GM18519 (cell line): ENCODE results near the gene USP6NL.
"Not testable (repeated sequence)": the region's sequence is repeated elsewhere in the genome, so short reads cannot be mapped to it uniquely, and the experiment has no call there.

Source experiments
- ATAC-seq: cut with Tn5 transposase; IDR thresholded peaks from one replicate; pipeline ENCODE4 v1.9.1; 2021; ENCODE audit warnings: mild to moderate bottlenecking, moderate library complexity; ENCODE audit not compliant: unreplicated experiment, low FRiP score

USP6NL gene

GRCh38 chr10:11454160-11454559, 157.3 kb downstream of the USP6NL start:
- no peak for ATAC-seq

GRCh38 chr10:11451640-11452260, 159.7 kb downstream of the USP6NL start:
- ATAC-seq = no peak

- ATAC-seq = no peak
These were observed 161.0 kb downstream of the USP6NL start for GRCh38 chr10:11450427-11450826.

GRCh38 chr10:11449761-11450160, 161.7 kb downstream of the USP6NL start:
- no peak for ATAC-seq

GRCh38 chr10:11448545-11449244, 162.8 kb downstream of the USP6NL start:
- ATAC-seq = peak; percentile 84

GRCh38 chr10:11448190-11448544, 163.3 kb downstream of the USP6NL start:
- ATAC-seq = peak; percentile 50

- no peak for ATAC-seq
These were observed 163.9 kb downstream of the USP6NL start for GRCh38 chr10:11447586-11447985.

- no peak for ATAC-seq
These were observed 164.6 kb downstream of the USP6NL start for GRCh38 chr10:11446864-11447263.

- ATAC-seq = no peak
These were observed 165.3 kb downstream of the USP6NL start for GRCh38 chr10:11446133-11446532.

- no peak for ATAC-seq
These were observed 166.8 kb downstream of the USP6NL start for GRCh38 chr10:11444531-11445228.

GRCh38 chr10:11444155-11444530, 167.3 kb downstream of the USP6NL start:
- no peak for ATAC-seq

GRCh38 chr10:11443468-11444154, 167.8 kb downstream of the USP6NL start:
- ATAC-seq = no peak

GRCh38 chr10:11442001-11442773, 169.3 kb downstream of the USP6NL start:
- peak; percentile 59 for ATAC-seq

GRCh38 chr10:11441151-11441535, 170.3 kb downstream of the USP6NL start:
- no peak for ATAC-seq

GRCh38 chr10:11440250-11441150, 170.9 kb downstream of the USP6NL start:
- peak; percentile 40 for ATAC-seq

GRCh38 chr10:11439523-11440053, 171.9 kb downstream of the USP6NL start:
- ATAC-seq = no peak

- no peak for ATAC-seq
These were observed 173.9 kb downstream of the USP6NL start for GRCh38 chr10:11437391-11438142.

GRCh38 chr10:11436445-11436844, 175.0 kb downstream of the USP6NL start:
- not testable (repeated sequence) for ATAC-seq
